Right lobe of liver (tissue), 4 donors: ENCODE results near the gene CHST13.

Experiments used
- CTCF ChIP-seq, 4 donors: fragments of 200-600 bp in 3 of 4; fragments of 450-650 bp in 1 of 4; IDR thresholded peaks; one replicate each; pipeline versions ENCODE4 v1.5.1 to v1.8.0; 2016 to 2022; ENCODE audit warnings: antibody characterized with exemption in 4 of 4, mild to moderate bottlenecking in 2 of 4
- POLR2A ChIP-seq: fragments of 450-650 bp; IDR thresholded peaks from one replicate; pipeline ENCODE4 v1.6.1; 2017; ENCODE audit warnings: antibody characterized with exemption, mild to moderate bottlenecking
- donor health status: DM: no; HTN: no; CAD: no.
- donor health status: DM: no; HTN: no; CAD: no.
- donor health status: DM: no; HTN: yes; CAD: no.

DNA sequence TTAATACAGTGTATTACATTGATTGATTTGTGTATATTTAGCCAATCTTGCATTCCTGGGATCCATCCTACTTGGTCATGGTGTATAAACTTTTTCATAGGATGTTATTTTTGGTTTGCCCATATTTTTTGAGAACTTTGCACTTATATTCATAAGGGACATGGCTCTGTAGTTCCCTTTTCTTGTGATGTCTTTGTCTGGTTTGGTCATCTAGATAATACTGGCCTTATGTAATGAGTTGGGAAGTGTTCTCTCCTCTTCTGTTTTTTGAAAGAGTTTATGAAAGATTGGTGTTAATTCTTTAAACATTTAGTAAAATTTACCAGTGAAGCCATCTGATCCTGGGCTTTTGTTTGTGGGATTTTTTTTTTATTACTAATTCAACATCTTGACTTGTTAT, 9.6 kb downstream of the CHST13 start:
- no peak for TF ChIP-seq CTCF (IDR thresholded peaks at IDR 0.05)
- TF ChIP-seq POLR2A, result no peak
